H1 (cell line): Measurements from ENCODE around the gene ZNF746. TPM values are rescaled to one million over a fixed set of nuclear protein-coding genes. Genes with fewer than 3 reads are reported as not detected.

Experiments used
- ASH2L ChIP-seq: fragments of 200-600, 300-600 bp; sonication (generic); IDR thresholded peaks from one replicate; pipeline ENCODE4 v1.7.1; 2017; ENCODE audit warnings: low read length
- BACH1 ChIP-seq: IDR thresholded peaks from 2 replicates; pipeline ENCODE4 v1.6.1; 2012; ENCODE audit warnings: low read length, improper control_type of control experiment
- CBX5 ChIP-seq: fragments of 300-800, 300-1000 bp; sonication (generic); IDR thresholded peaks from 2 replicates; pipeline ENCODE4 v1.7.1; 2016; ENCODE audit warnings: antibody characterized with exemption, low read length, low read depth
- CEBPB ChIP-seq: IDR thresholded peaks from 2 replicates; pipeline ENCODE4 v1.6.1; 2012; ENCODE audit warnings: low read depth, low read length
- CHD1 ChIP-seq: IDR thresholded peaks from 2 replicates; pipeline ENCODE4 v1.6.1; 2012; ENCODE audit warnings: low read depth, low read length, improper control_type of control experiment
- CREB1 ChIP-seq: IDR thresholded peaks from 2 replicates; pipeline ENCODE4 v1.6.1; 2012; ENCODE audit warnings: inconsistent platforms
- EGR1 ChIP-seq: IDR thresholded peaks from 2 replicates; pipeline ENCODE4 v1.6.1; 2011; ENCODE audit warnings: low read depth, low read length, borderline replicate concordance
- KDM4A ChIP-seq: IDR thresholded peaks from one replicate; pipeline ENCODE4 v1.7.1; 2012; ENCODE audit warnings: low read depth, mild to moderate bottlenecking, moderate library complexity, low read length, inconsistent platforms; ENCODE audit not compliant: severe bottlenecking
- NRF1 ChIP-seq: IDR thresholded peaks from 2 replicates; pipeline ENCODE4 v1.6.1; 2011; ENCODE audit warnings: mild to moderate bottlenecking, low read depth, low read length, improper control_type of control experiment
- RAD21 ChIP-seq, 2 experiments: IDR thresholded peaks in 1 of 2; conservative IDR thresholded peaks in 1 of 2; 2 replicates each; pipeline ENCODE4 v1.6.1; 2011; ENCODE audit warnings: low read depth in 2 of 2, low read length in 2 of 2, improper control_type of control experiment in 1 of 2, inconsistent platforms in 1 of 2, mild to moderate bottlenecking in 1 of 2, moderate library complexity in 1 of 2
- RBBP5 ChIP-seq: IDR thresholded peaks from 2 replicates; pipeline ENCODE4 v1.7.1; 2012; ENCODE audit warnings: low read depth, mild to moderate bottlenecking, inconsistent platforms, low read length, moderate library complexity, borderline replicate concordance
- RXRA ChIP-seq: IDR thresholded peaks from 2 replicates; pipeline ENCODE4 v1.6.1; 2011; ENCODE audit warnings: low read depth, mild to moderate bottlenecking, low read length, moderate library complexity; ENCODE audit not compliant: insufficient read depth
- TAF1 ChIP-seq: IDR thresholded peaks from 2 replicates; pipeline ENCODE4 v1.6.1; 2011; ENCODE audit warnings: mild to moderate bottlenecking, low read depth, low read length
- TBP ChIP-seq: IDR thresholded peaks from 2 replicates; pipeline ENCODE4 v1.6.1; 2011; ENCODE audit warnings: low read depth, low read length, improper control_type of control experiment
- polyA plus RNA-seq, 7 experiments: library from polyadenylated mRNA; depleted of rRNA in 3 of 7; stranded (reverse) in 5 of 7; unstranded in 2 of 7; fragments of >200 nt in 5 of 7; fragments of 200-250 nt in 2 of 7; gene quantifications; 1 replicate in 5 of 7; 2 replicates in 1 of 7; 4 replicates in 1 of 7; pipeline versions ENCODE4 v1.2.1 to v1.2.3, GENCODE V29; 2011 to 2013; ENCODE audit warnings: missing spikeins in 2 of 7, mixed read lengths in 2 of 7
- total RNA-seq: library from RNA; stranded (reverse); fragmentation: NEBNext Ultra II Directional; extraction: Animal tissue kit (Norgen Biotek cat#: 25700); gene quantifications from 2 replicates; pipeline ENCODE4 v1.2.1, GENCODE V29; 2021
- TF ChIP-seq, protein P1 (sequence below), 3 experiments: IDR thresholded peaks; 1 replicate in 2 of 3; 2 replicates in 1 of 3; pipeline versions ENCODE4 v1.5.1 to v1.6.1; 2011; ENCODE audit warnings: low read length in 3 of 3, mild to moderate bottlenecking in 3 of 3, inconsistent platforms in 2 of 3, low read depth in 1 of 3, moderate library complexity in 1 of 3; ENCODE audit not compliant: insufficient read depth in 1 of 3; ENCODE audit errors: control extremely low read depth in 1 of 3
- TF ChIP-seq, protein P2 (sequence below): IDR thresholded peaks from 2 replicates; pipeline ENCODE4 v1.6.1; 2011; ENCODE audit warnings: low read length, improper control_type of control experiment
- TF ChIP-seq, protein P3 (sequence below): IDR thresholded peaks from 2 replicates; pipeline ENCODE4 v1.6.1; 2012; ENCODE audit warnings: low read length, inconsistent platforms
- TF ChIP-seq, protein P4 (sequence below): IDR thresholded peaks from 2 replicates; pipeline ENCODE4 v1.6.1; 2012; ENCODE audit warnings: inconsistent platforms

Gene ZNF746
- total and polyA plus RNA-seq, 2 of the 8 experiments (the other 6 are each of a cell fraction or from before 2014, with no cell fraction given): 7.5 to 15.6 TPM

DNA sequence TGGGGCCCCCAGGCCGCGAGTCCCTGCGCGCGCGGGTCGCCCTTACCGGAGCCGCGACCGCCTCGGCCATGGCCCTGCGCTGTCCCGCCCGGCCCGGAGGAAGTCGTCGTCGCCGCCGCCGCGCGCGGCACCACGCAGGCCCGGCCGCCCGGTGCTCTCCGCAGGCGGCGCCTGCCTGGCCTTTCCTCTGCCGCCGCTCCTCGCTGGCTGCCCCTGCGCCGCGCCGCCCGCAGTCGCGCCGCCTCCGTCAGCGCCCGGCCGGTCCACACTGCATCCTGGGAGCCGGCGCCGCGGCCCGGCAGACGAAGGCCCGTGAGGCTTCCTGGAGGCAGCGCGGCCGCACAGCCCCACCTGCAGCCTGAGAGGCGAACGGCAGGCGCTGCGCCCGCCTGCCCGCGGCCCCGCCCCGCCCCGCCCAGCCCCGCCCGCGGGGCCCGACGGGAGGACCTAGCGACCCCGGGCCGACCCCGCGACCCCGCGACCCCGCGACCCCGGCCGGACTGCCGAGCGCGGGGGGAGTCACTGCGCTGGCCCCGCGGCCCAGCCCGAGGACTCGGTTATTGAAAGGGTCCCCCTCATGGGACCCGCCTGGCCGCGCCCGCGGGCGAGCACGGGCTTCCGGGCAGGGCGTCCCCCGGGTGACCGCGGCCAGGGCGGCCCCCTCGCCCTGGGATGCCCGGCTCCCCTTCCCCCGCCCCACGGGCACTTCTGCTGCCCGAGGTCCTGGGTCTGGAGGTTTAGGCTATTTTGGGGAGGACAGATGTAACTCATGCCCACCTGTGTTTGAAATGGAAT lies at the start of gene ZNF746 (continued):
- TF ChIP-seq, protein P1, sequence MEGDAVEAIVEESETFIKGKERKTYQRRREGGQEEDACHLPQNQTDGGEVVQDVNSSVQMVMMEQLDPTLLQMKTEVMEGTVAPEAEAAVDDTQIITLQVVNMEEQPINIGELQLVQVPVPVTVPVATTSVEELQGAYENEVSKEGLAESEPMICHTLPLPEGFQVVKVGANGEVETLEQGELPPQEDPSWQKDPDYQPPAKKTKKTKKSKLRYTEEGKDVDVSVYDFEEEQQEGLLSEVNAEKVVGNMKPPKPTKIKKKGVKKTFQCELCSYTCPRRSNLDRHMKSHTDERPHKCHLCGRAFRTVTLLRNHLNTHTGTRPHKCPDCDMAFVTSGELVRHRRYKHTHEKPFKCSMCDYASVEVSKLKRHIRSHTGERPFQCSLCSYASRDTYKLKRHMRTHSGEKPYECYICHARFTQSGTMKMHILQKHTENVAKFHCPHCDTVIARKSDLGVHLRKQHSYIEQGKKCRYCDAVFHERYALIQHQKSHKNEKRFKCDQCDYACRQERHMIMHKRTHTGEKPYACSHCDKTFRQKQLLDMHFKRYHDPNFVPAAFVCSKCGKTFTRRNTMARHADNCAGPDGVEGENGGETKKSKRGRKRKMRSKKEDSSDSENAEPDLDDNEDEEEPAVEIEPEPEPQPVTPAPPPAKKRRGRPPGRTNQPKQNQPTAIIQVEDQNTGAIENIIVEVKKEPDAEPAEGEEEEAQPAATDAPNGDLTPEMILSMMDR (IDR thresholded peaks at IDR 0.05; ENCODE audit: control extremely low read depth in 1 of 3, insufficient read depth in 1 of 3, low read depth in 1 of 3, low read length in 3 of 3): peak; percentile 68 to 85 (median 85)
- TF ChIP-seq TBP (peak; percentile 59; the same call in 1 of the 2 replicates), CREB1 (peak; percentile 81), TAF1 (peak; percentile 71), KDM4A (peak; percentile 69), CBX5 (no peak), BACH1 (no peak), RXRA (peak; percentile 78; the same call in 1 of the 2 replicates), NRF1 (no peak), CEBPB (no peak), RAD21 (IDR thresholded peaks at IDR 0.05 in 1 of 2, conservative IDR thresholded peaks at IDR 0.05 in 1 of 2; ENCODE audit: low read depth in 2 of 2, low read length in 2 of 2) (peak; percentile 69 to 84), RBBP5 (peak; percentile 81; the same call in 1 of the 2 replicates), EGR1 (no peak), CHD1 (no peak), ASH2L (peak; percentile 35)
- TF ChIP-seq, protein P2, sequence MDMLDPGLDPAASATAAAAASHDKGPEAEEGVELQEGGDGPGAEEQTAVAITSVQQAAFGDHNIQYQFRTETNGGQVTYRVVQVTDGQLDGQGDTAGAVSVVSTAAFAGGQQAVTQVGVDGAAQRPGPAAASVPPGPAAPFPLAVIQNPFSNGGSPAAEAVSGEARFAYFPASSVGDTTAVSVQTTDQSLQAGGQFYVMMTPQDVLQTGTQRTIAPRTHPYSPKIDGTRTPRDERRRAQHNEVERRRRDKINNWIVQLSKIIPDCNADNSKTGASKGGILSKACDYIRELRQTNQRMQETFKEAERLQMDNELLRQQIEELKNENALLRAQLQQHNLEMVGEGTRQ: no peak
- TF ChIP-seq, protein P3, sequence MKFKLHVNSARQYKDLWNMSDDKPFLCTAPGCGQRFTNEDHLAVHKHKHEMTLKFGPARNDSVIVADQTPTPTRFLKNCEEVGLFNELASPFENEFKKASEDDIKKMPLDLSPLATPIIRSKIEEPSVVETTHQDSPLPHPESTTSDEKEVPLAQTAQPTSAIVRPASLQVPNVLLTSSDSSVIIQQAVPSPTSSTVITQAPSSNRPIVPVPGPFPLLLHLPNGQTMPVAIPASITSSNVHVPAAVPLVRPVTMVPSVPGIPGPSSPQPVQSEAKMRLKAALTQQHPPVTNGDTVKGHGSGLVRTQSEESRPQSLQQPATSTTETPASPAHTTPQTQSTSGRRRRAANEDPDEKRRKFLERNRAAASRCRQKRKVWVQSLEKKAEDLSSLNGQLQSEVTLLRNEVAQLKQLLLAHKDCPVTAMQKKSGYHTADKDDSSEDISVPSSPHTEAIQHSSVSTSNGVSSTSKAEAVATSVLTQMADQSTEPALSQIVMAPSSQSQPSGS: no peak
- TF ChIP-seq, protein P4, sequence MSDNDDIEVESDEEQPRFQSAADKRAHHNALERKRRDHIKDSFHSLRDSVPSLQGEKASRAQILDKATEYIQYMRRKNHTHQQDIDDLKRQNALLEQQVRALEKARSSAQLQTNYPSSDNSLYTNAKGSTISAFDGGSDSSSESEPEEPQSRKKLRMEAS: peak; percentile 43; the same call in 1 of the 2 replicates
- TF ChIP-seq, all 59 proteins: peak for 15
